OCI-LY1 (cell line): ENCODE measurements around the gene FOXR2.

Source experiments
- H2AFZ ChIP-seq: fragments of 200-600 bp; sonication (generic), shearing (Covaris generic); 2 replicates; pipeline ENCODE4 v1.6.0; 2014; ENCODE audit warnings: antibody characterized with exemption, mild to moderate bottlenecking, low read length
- H3F3A ChIP-seq: fragments of 200-600 bp; sonication (generic), shearing (Covaris generic); 2 replicates; pipeline ENCODE4 v1.6.0; 2014; ENCODE audit warnings: mild to moderate bottlenecking, antibody characterized with exemption, low read length, moderate library complexity; ENCODE audit not compliant: insufficient read depth
- H3K27ac ChIP-seq: fragments of 200-600 bp; sonication (generic); 2 replicates; pipeline ENCODE4 v1.5.1; 2014; ENCODE audit warnings: low read length, mixed run types, mild to moderate bottlenecking, low read depth; ENCODE audit not compliant: poor library complexity, severe bottlenecking
- H3K27me3 ChIP-seq: fragments of 200-600 bp; sonication (generic); 2 replicates; pipeline ENCODE4 v1.6.0; 2014; ENCODE audit warnings: antibody characterized with exemption, mild to moderate bottlenecking, low read length, moderate library complexity; ENCODE audit not compliant: insufficient read depth
- H3K36me3 ChIP-seq: fragments of 200-600 bp; sonication (generic); 2 replicates; pipeline ENCODE4 v1.6.1; 2014; ENCODE audit warnings: mild to moderate bottlenecking, antibody characterized with exemption, low read length, moderate library complexity, mixed read lengths; ENCODE audit not compliant: insufficient read depth
- H3K4me1 ChIP-seq: fragments of 200-600 bp; sonication (generic); 2 replicates; pipeline ENCODE4 v1.5.1; 2014; ENCODE audit warnings: mild to moderate bottlenecking, low read length, moderate library complexity; ENCODE audit not compliant: insufficient read depth, severe bottlenecking
- H3K4me2 ChIP-seq: fragments of 200-600 bp; sonication (generic), shearing (Covaris generic); 2 replicates; pipeline ENCODE4 v1.6.1; 2014; ENCODE audit warnings: low read length
- H3K4me3 ChIP-seq: fragments of 200-600 bp; sonication (generic); 2 replicates; pipeline ENCODE4 v1.5.1; 2014; ENCODE audit warnings: low read length, low read depth, mild to moderate bottlenecking, mixed read lengths; ENCODE audit not compliant: poor library complexity, severe bottlenecking
- H3K79me2 ChIP-seq: fragments of 200-600 bp; shearing (Covaris generic); 2 replicates; pipeline ENCODE4 v1.6.1; 2016; ENCODE audit warnings: mixed run types, low read length, mixed read lengths; ENCODE audit not compliant: insufficient read depth
- H3K9ac ChIP-seq: fragments of 200-600 bp; sonication (generic), shearing (Covaris generic); 2 replicates; pipeline ENCODE4 v1.6.1; 2014; ENCODE audit warnings: mild to moderate bottlenecking, low read length, mixed read lengths
- H3K9me2 ChIP-seq: fragments of 200-600 bp; sonication (generic), shearing (Covaris generic); 2 replicates; pipeline ENCODE4 v1.6.1; 2014; ENCODE audit warnings: low read depth, mild to moderate bottlenecking, low read length, mixed read lengths
- H3K9me3 ChIP-seq: fragments of 200-600 bp; shearing (Covaris generic); 2 replicates; pipeline ENCODE4 v1.6.1; 2014; ENCODE audit warnings: low read length, mixed read lengths
- H4K20me1 ChIP-seq: fragments of 200-600 bp; sonication (generic), shearing (Covaris generic); 2 replicates; pipeline ENCODE4 v1.6.0; 2016; ENCODE audit warnings: mild to moderate bottlenecking, low read length; ENCODE audit not compliant: insufficient read depth
- CTCF ChIP-seq: fragments of 200-600 bp; sonication (generic), shearing (Covaris generic); IDR thresholded peaks from 2 replicates; pipeline ENCODE4 v1.5.1; 2017; ENCODE audit warnings: mild to moderate bottlenecking, antibody characterized with exemption, low read length, moderate library complexity, mixed read lengths
- EZH2 ChIP-seq: fragments of 200-600 bp; sonication (generic), shearing (Covaris generic); IDR thresholded peaks from 2 replicates; pipeline ENCODE4 v1.8.0; 2017; ENCODE audit warnings: borderline replicate concordance, mixed run types, mild to moderate bottlenecking, antibody characterized with exemption, low read length, moderate library complexity, mixed read lengths

Gene FOXR2

GRCh38 chrX:55619547-55619946 is 3.7 kb upstream of the FOXR2 start:
- Histone ChIP-seq H3K9me3 (no peaks in the 10 kb centered on the region), H3K4me2 (no peak overlapping the region), H3F3A (no peaks in the 10 kb centered on the region), H3K9ac (no peak overlapping the region), H3K27me3 (no peaks in the 10 kb centered on the region), H3K79me2 (no peaks in the 10 kb centered on the region), H3K4me3 (no peak overlapping the region), H3K4me1 (no peaks in the 10 kb centered on the region), H3K9me2 (no peaks in the 10 kb centered on the region), H4K20me1 (no peaks in the 10 kb centered on the region), H2AFZ (no peak overlapping the region), H3K27ac (no peak overlapping the region), H3K36me3 (no peaks in the 10 kb centered on the region)
- TF ChIP-seq CTCF (no peak), EZH2 (no peak)

DNA sequence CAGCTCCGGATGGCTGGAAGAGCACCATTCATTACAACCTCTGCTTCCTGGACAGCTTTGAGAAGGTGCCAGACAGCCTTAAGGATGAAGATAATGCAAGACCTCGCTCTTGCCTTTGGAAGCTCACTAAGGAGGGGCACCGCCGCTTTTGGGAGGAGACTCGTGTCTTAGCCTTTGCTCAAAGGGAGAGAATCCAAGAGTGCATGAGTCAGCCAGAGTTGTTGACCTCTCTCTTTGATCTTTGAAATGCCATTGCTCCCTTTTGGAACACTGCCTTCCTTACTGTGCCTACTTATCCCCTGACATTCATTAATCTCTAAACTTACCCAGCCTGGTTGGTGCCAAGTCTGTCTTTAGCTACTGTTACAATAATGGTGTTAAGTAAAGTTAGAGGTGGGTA is 1.2 kb downstream of the FOXR2 start:
- Histone ChIP-seq H3K9ac (no peak overlapping the region), H2AFZ (no peak overlapping the region), H3K9me3 (no peaks in the 10 kb centered on the region), H3K4me1 (no peaks in the 10 kb centered on the region), H3K27ac (no peak overlapping the region), H3K4me3 (no peak overlapping the region), H3K9me2 (no peaks in the 10 kb centered on the region), H3F3A (no peaks in the 10 kb centered on the region), H3K27me3 (no peaks in the 10 kb centered on the region), H3K79me2 (no peaks in the 10 kb centered on the region), H3K36me3 (no peaks in the 10 kb centered on the region), H3K4me2 (no peak overlapping the region), H4K20me1 (no peaks in the 10 kb centered on the region)
- TF ChIP-seq CTCF (no peak), EZH2 (no peak)

DNA sequence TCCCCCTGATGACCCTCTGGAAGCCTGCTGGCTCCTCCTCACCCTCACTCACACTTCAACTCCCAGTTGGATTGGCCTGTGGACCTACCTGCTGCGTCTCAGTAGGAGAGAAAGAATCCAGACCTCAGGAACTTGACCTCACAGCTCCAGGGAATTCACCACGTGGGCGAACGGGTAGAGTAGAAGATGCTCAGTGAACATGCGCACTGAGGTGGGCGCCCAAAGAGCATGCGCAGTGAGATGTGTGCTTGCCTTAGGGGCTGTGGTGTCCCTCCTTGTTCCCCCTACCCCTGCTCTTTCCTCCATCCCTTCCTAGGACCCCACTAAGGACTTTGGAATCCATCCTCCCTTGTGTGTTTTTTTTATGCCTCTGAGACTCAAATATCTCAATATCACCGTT is 12.9 kb downstream of the FOXR2 start:
- Histone ChIP-seq H3K9ac (no peak overlapping the region), H4K20me1 (no peaks in the 10 kb centered on the region), H3K27ac (no peak overlapping the region), H2AFZ (no peak overlapping the region), H3K4me2 (no peak overlapping the region), H3K9me2 (no peaks in the 10 kb centered on the region), H3K9me3 (no peaks in the 10 kb centered on the region), H3K4me3 (no peak overlapping the region), H3K36me3 (no peaks in the 10 kb centered on the region), H3F3A (no peaks in the 10 kb centered on the region), H3K27me3 (no peaks in the 10 kb centered on the region), H3K79me2 (no peaks in the 10 kb centered on the region), H3K4me1 (no peaks in the 10 kb centered on the region)
- TF ChIP-seq CTCF (no peak), EZH2 (no peak)
